BLaER1 treated with 17β-estradiol and CSF1 and Interleukin-3, amounts not matched to agents 10 nM and 100 nM (cell line): ENCODE measurements around the gene CDC45.

ENCODE experiments used
- H3K27ac ChIP-seq, 11 experiments: shearing (Covaris generic); formaldehyde crosslinking; 2 replicates each; pipeline ENCODE4 v1.8.1; 2022
- H3K27me3 ChIP-seq, 11 experiments: shearing (Covaris generic); formaldehyde crosslinking; 2 replicates each; pipeline ENCODE4 v1.8.1; 2022
- H3K36me3 ChIP-seq, 11 experiments: shearing (Covaris generic); formaldehyde crosslinking; 2 replicates each; pipeline ENCODE4 v1.8.1; 2022
- H3K4me1 ChIP-seq, 10 experiments: shearing (Covaris generic); formaldehyde crosslinking; 2 replicates each; pipeline ENCODE4 v1.8.1; 2022
- H3K4me2 ChIP-seq, 11 experiments: shearing (Covaris generic); formaldehyde crosslinking; 2 replicates each; pipeline ENCODE4 v1.8.1; 2022
- H3K4me3 ChIP-seq, 10 experiments: shearing (Covaris generic); formaldehyde crosslinking; 2 replicates each; pipeline ENCODE4 v1.8.1; 2022
- H3K9ac ChIP-seq, 11 experiments: shearing (Covaris generic); formaldehyde crosslinking; 2 replicates each; pipeline ENCODE4 v1.8.1; 2022
- H3K9me3 ChIP-seq, 11 experiments: shearing (Covaris generic); formaldehyde crosslinking; replicated peaks in 1 of 11; 2 replicates each; pipeline ENCODE4 v1.8.1; 2022
- H4K20me1 ChIP-seq, 11 experiments: shearing (Covaris generic); formaldehyde crosslinking; 2 replicates each; pipeline ENCODE4 v1.8.1; 2022
- Cebpa-rat ChIP-seq, 11 experiments: shearing (Covaris generic); IDR thresholded peaks; 2 replicates each; pipeline ENCODE4 v1.8.1; 2022

CDC45 gene

DNA sequence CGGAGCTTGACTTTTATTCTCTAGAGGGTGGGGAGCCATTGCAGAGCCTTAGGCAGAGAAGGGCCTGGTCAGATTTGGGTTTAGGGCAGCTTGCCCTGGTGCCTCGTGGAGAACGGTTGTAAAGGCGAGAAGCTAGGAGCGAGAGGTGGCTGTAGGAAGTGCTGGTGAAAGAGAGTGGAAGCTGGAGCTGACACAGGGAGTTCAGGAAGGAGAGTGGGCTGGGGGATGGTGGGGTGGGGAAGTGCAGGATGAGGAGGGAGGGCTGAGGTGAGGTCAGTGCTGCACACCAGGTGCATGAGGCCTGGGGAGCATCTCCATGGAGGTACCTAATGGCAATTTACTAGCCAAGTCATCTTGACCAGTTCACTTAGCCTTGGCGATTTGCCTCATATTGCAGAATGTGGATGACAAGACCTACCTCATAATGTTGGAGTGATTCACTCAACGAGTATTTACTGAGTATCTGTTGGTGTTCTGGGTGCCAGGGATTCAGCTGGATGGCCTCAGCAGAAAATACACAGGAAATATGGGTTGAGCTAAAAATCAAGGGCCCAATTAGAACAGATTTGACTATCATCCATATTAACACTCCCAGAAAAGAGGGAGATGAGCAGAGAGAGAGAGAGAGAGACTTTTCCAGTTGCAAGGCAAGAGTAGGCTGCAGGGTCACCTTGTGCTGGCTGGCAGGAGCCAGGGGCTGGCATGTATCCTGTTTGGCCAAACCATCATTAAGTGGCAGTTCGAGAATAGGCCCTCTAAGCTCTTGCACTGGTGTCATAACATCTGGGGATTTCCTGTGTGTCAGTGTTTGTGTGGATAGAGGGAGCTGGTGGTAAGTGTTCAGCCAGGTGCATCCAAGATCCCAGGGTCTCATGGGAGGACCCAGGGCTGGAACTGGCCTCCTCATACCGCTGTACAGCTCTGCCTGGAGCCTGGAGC lies 88.9 kb downstream of the CDC45 start:
- Histone ChIP-seq H3K27ac (no peak overlapping the region), H3K9me3 (no peaks in the 10 kb centered on the region), H3K4me2 (peak overlapping the region in 5 of 11 experiments; percentile 2 to 33 (median 20); a peak in 7 of 22 replicates), H3K4me3 (no peak overlapping the region), H4K20me1 (no peaks in the 10 kb centered on the region), H3K9ac (no peak overlapping the region), H3K36me3 (no peaks in the 10 kb centered on the region), H3K4me1 (peaks cover 0 to 8% (median 5%) of the 10 kb centered on the region in 10 experiments; a peak in 7 of 20 replicates), H3K27me3 (no peaks in the 10 kb centered on the region)
- TF ChIP-seq Cebpa-rat (IDR thresholded peaks at IDR 0.05) = no peak

DNA sequence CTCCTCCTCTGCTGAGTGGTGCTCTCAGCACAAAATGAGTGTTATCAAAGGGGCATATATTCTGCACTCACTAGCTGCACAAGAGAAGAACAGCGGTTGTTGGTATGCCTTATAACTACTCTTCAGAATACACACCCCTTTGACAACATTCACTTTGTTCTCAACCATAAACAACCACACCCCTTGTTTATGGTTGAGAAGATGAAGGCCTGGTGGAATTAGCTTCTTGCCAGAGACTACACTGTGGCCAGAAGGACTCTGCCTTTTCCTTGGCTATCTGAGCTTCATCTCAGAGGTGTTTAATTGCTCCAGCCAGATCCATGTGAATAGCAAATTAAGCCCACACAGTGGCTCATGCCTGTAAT lies 89.5 kb downstream of the CDC45 start:
- H3K4me2 ChIP-seq = peak overlapping the region in 4 of 11 experiments; percentile 2 to 33 (median 18); a peak in 6 of 22 replicates
- no peak overlapping the region for H3K9ac ChIP-seq
- no peak overlapping the region for H3K4me3 ChIP-seq
- no peaks in the 10 kb centered on the region for H3K36me3 ChIP-seq
- no peaks in the 10 kb centered on the region for H4K20me1 ChIP-seq
- H3K27me3 ChIP-seq = no peaks in the 10 kb centered on the region
- H3K4me1 ChIP-seq = peaks cover 0 to 8% (median 5%) of the 10 kb centered on the region in 10 experiments; a peak in 7 of 20 replicates
- H3K27ac ChIP-seq = no peak overlapping the region
- peaks cover 0 to 4% (median 0%) of the 10 kb centered on the region in 11 experiments; a peak in 1 of 22 replicates for H3K9me3 ChIP-seq
- no peak for TF ChIP-seq Cebpa-rat (IDR thresholded peaks at IDR 0.05)

DNA sequence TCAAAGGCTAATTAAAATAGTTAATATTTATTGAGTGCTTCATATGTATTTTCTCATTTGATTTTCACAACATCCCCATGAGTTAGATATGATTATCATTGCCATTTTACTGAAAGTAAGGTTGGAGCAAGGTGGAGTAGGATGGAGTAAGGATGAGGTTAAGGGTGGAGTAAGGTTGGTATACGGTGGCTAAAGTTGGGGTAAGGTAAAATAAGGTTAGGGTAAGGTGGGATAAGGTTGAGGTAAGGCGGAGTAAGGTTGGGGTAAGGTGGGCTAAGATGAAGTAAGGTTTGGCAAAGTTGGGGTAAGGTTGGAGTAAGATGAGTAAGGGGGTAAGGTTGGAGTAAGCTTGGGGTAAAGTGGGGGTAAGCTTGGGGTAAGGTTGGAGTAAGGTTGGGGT lies 90.3 kb downstream of the CDC45 start:
- H3K9ac ChIP-seq = no peak overlapping the region
- no peak overlapping the region for H3K4me2 ChIP-seq
- TF ChIP-seq Cebpa-rat (IDR thresholded peaks at IDR 0.05) = no peak
- no peaks in the 10 kb centered on the region for H4K20me1 ChIP-seq
- no peaks in the 10 kb centered on the region for H3K27me3 ChIP-seq
- no peak overlapping the region for H3K4me3 ChIP-seq
- peaks cover 0 to 8% (median 5%) of the 10 kb centered on the region in 10 experiments; a peak in 7 of 20 replicates for H3K4me1 ChIP-seq
- no peak overlapping the region for H3K27ac ChIP-seq
- peaks cover 0 to 6% (median 0%) of the 10 kb centered on the region in 11 experiments; a peak in 1 of 22 replicates for H3K9me3 ChIP-seq
- H3K36me3 ChIP-seq = no peaks in the 10 kb centered on the region
